PC-9 (cell line): ENCODE results near the gene CEACAM21.

ENCODE experiments used
- EZH2 ChIP-seq: fragments of 200-600 bp; sonication (generic); IDR thresholded peaks from 2 replicates; pipeline ENCODE4 v1.8.0; 2017; ENCODE audit warnings: antibody characterized with exemption, low read depth
- TF ChIP-seq, protein P1 (sequence below): fragments of 200-600 bp; sonication (generic); conservative IDR thresholded peaks from 2 replicates; pipeline ENCODE4 v1.6.1; 2017; ENCODE audit warnings: mixed run types, antibody characterized with exemption, mild to moderate bottlenecking, moderate library complexity

DNA sequence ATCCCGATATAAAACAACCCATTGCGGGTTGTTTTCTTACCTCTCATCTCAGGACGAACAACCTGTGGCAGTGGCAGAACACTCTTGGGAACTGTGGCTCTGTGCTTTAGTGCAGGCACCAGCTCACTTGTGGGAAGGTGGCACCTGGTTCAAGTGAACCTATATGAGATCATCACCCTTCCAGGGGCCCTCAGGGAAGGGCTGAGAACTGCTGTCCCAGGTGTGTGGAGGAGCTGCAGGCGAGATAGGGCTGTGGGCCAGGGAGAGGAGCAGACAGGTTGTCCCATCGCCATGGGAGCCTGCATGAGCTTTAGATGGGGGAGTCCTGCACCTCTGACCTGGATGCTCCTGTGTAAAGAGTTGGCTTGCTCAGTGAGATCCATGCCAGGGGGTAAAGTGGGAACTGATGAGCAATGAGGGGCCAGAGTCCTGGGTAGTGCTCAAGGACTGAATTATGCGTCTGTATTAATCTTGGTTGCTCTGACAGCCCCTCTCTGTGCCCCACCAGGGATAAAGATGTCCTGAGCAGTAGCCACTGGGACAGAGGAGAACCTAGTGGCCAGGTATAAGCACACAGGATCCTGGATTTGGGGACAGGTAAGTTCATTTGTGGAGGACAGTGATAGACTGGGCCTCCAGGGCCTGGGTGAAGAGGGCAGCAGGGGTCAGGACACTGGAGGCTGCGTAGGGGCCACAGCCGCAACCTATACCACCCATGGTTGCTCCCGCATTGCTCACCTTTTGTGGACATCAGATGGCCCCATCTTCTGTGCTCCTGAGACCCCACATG lies 42.2 kb downstream of the CEACAM21 start:
- TF ChIP-seq, protein P1, sequence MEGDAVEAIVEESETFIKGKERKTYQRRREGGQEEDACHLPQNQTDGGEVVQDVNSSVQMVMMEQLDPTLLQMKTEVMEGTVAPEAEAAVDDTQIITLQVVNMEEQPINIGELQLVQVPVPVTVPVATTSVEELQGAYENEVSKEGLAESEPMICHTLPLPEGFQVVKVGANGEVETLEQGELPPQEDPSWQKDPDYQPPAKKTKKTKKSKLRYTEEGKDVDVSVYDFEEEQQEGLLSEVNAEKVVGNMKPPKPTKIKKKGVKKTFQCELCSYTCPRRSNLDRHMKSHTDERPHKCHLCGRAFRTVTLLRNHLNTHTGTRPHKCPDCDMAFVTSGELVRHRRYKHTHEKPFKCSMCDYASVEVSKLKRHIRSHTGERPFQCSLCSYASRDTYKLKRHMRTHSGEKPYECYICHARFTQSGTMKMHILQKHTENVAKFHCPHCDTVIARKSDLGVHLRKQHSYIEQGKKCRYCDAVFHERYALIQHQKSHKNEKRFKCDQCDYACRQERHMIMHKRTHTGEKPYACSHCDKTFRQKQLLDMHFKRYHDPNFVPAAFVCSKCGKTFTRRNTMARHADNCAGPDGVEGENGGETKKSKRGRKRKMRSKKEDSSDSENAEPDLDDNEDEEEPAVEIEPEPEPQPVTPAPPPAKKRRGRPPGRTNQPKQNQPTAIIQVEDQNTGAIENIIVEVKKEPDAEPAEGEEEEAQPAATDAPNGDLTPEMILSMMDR, result no peak
- no peak for TF ChIP-seq EZH2
